Endothelial cell of umbilical vein (primary cell): ENCODE data around the gene SPOPL. TPM values are rescaled to one million over a fixed set of nuclear protein-coding genes. Genes with fewer than 3 reads are reported as not detected.

Experiments
- BruUV-seq: library from RNA; stranded (reverse); fragments of 400-500 nt; replicated peaks from 2 replicates; lab custom pipeline; 2021; lab: Mats Ljungman, UMichigan
- CTCF ChIA-PET: fragments of 300-600, 350-600 bp; sonication (Branson Sonifier 250); formaldehyde crosslinking; loops from one replicate; lab custom pipeline; 2021; ENCODE audit warnings: antibody characterized with exemption, inconsistent platforms; lab: Charles Lee
- POLR2A ChIA-PET: fragments of 300-600, 350-600 bp; sonication (Branson Sonifier 250); formaldehyde crosslinking; loops from one replicate; lab custom pipeline; 2021; ENCODE audit warnings: antibody characterized with exemption, inconsistent platforms; lab: Charles Lee
- DNase-seq: peaks from one replicate; pipeline ENCODE4 v3.0.0-alpha.2; 2011; ENCODE audit warnings: low read depth, low spot score
- FAIRE-seq: peaks from 2 replicates; lab custom pipeline; 2011; peaks lifted over from hg19 to GRCh38; lab: Jason Lieb, UNC
- H2AFZ ChIP-seq: 2 replicates; pipeline ENCODE4 v1.6.0; 2012; ENCODE audit warnings: low read depth, low read length, control low read depth, inconsistent platforms
- H3K27ac ChIP-seq: 2 replicates; pipeline ENCODE4 v1.5.1; 2011; ENCODE audit warnings: low read depth, mild to moderate bottlenecking, control low read depth, low read length, moderate library complexity; ENCODE audit not compliant: insufficient read depth
- H3K27me3 ChIP-seq, 2 experiments: 2 replicates each; pipeline versions ENCODE4 v1.6.0 to v1.6.1; 2011; ENCODE audit warnings: low read length in 2 of 2, mixed read lengths in 1 of 2; ENCODE audit not compliant: control insufficient read depth in 2 of 2, insufficient read depth in 2 of 2
- H3K36me3 ChIP-seq, 2 experiments: 2 replicates in 1 of 2; 3 replicates in 1 of 2; pipeline ENCODE4 v1.5.1; 2011; ENCODE audit warnings: low read length in 2 of 2, mild to moderate bottlenecking in 1 of 2, moderate library complexity in 1 of 2; ENCODE audit not compliant: control insufficient read depth in 2 of 2, insufficient read depth in 2 of 2; ENCODE audit errors: extremely low read depth in 1 of 2
- H3K4me1 ChIP-seq: 3 replicates; pipeline ENCODE4 v1.5.1; 2011; ENCODE audit warnings: mild to moderate bottlenecking, low read length; ENCODE audit not compliant: control insufficient read depth, insufficient read depth; ENCODE audit errors: extremely low read depth
- H3K4me2 ChIP-seq: 2 replicates; pipeline ENCODE4 v1.6.1; 2011; ENCODE audit warnings: low read length, control low read depth, mixed read lengths; ENCODE audit not compliant: insufficient read depth
- H3K4me3 ChIP-seq, 3 experiments: fragments of 200-600 bp in 1 of 3; sonication (generic), shearing (Covaris generic) in 1 of 3; replicated peaks in 1 of 3; 2 replicates each; pipeline ENCODE4 v1.5.1; 2011 to 2016; ENCODE audit warnings: control low read depth in 3 of 3, low read length in 3 of 3, mild to moderate bottlenecking in 2 of 3, inconsistent platforms in 1 of 3, low read depth in 1 of 3, moderate library complexity in 1 of 3; ENCODE audit not compliant: insufficient read depth in 1 of 3
- H3K79me2 ChIP-seq: 2 replicates; pipeline ENCODE4 v1.6.0; 2012; ENCODE audit warnings: low read length, inconsistent platforms; ENCODE audit not compliant: control insufficient read depth, insufficient read depth
- H3K9ac ChIP-seq: replicated peaks from 2 replicates; pipeline ENCODE3; 2011; ENCODE audit warnings: low read length, control low read depth; ENCODE audit not compliant: insufficient read depth; ENCODE audit errors: extremely low read depth
- H3K9me1 ChIP-seq: replicated peaks from 3 replicates; pipeline ENCODE4 v1.6.0; 2011; ENCODE audit warnings: mild to moderate bottlenecking, low read length; ENCODE audit not compliant: control insufficient read depth, insufficient read depth; ENCODE audit errors: extremely low read depth
- H3K9me3 ChIP-seq: replicated peaks from 2 replicates; pipeline ENCODE4 v1.5.1; 2012; ENCODE audit warnings: low read length, inconsistent platforms; ENCODE audit not compliant: control insufficient read depth, insufficient read depth
- H4K20me1 ChIP-seq: replicated peaks from 2 replicates; pipeline ENCODE3; 2011; ENCODE audit warnings: mild to moderate bottlenecking, low read length; ENCODE audit not compliant: control insufficient read depth, insufficient read depth; ENCODE audit errors: extremely low read depth
- EZH2 ChIP-seq: IDR thresholded peaks from 2 replicates; pipeline ENCODE4 v1.6.1; 2012; ENCODE audit warnings: borderline replicate concordance, low read depth, mild to moderate bottlenecking, moderate library complexity, low read length, inconsistent platforms; ENCODE audit not compliant: severe bottlenecking
- GATA2 ChIP-seq: IDR thresholded peaks from 2 replicates; pipeline ENCODE4 v1.7.0; 2011; ENCODE audit warnings: low read depth, mild to moderate bottlenecking, moderate library complexity, mixed read lengths, low read length; ENCODE audit not compliant: insufficient read length, insufficient read depth
- POLR2A ChIP-seq: IDR thresholded peaks from 2 replicates; pipeline ENCODE4 v1.6.1; 2012; ENCODE audit warnings: low read depth, mild to moderate bottlenecking, control low read depth, low read length
- POLR2AphosphoS5 ChIP-seq: IDR thresholded peaks from 2 replicates; pipeline ENCODE4 v1.6.1; 2012; ENCODE audit warnings: low read depth, mild to moderate bottlenecking, control low read depth, low read length, moderate library complexity; ENCODE audit not compliant: insufficient read depth
- dilution Hi-C: fragments of 300-500 bp; cut with MboI; formaldehyde crosslinking; loops from one replicate; pipeline ENCODE4 v1.15.0; 2019; ENCODE audit warnings: low sequenced_read_pairs; ENCODE audit not compliant: extremely low pct_ligation_motif_present
- intact Hi-C: fragments of 100-400 bp; cut with micrococcal nuclease; formaldehyde crosslinking; loops from one replicate; pipeline ENCODE4 v1.10.0; 2022
- polyA plus RNA-seq, 4 experiments: library from polyadenylated mRNA; depleted of rRNA in 3 of 4; stranded (reverse) in 3 of 4; unstranded in 1 of 4; fragments of >200 nt; gene quantifications; 2 replicates each; pipeline versions ENCODE4 v1.2.1 to v1.2.3, GENCODE V29; 2011 to 2012; ENCODE audit warnings: missing spikeins in 1 of 4
- total RNA-seq: library from RNA; stranded (reverse); gene quantifications from 2 replicates; pipeline ENCODE4 v1.2.3, GENCODE V29; 2021
- TF ChIP-seq, protein P1 (sequence below), 2 donors: IDR thresholded peaks; 1 replicate in 1 of 2; 2 replicates in 1 of 2; pipeline ENCODE4 v1.5.1; 2011; ENCODE audit warnings: low read length in 2 of 2, mild to moderate bottlenecking in 2 of 2, moderate library complexity in 2 of 2, control low read depth in 1 of 2, inconsistent platforms in 1 of 2, low read depth in 1 of 2; ENCODE audit not compliant: insufficient read depth in 1 of 2; ENCODE audit errors: extremely low read depth in 1 of 2

Gene SPOPL
- total and polyA plus RNA-seq, 2 donors (not counting 3 experiments of a cell fraction or from before 2014, with no cell fraction given): 3.1 to 17.4 TPM

DNA sequence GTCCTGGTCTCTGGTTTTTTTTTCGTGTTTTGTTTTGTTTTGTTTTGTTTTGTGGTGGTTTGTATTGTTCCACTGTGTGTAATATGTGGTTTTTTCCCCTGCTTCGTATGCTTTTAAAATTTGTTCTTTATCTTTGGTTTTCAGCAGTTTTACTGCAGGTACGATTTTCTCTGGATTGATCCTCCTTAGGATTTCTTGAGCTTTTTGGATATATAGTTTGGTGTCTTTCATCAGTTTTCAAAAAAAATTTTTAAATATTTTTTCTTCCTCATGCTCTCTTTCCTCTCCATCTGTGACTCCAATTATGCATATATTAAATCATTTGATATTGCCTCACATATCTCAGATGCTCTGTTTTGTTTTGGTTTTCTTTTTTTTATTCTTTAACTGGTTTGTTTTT lies 78.0 kb downstream of the SPOPL start:
- no peak overlapping the region for H3K9ac ChIP-seq
- intact Hi-C loops (no loop called here), dilution Hi-C loops (no loop called here)
- no peaks in the 10 kb centered on the region for H3K27me3 ChIP-seq
- ChIA-PET CTCF (interaction anchor here (2.0 kb wide), 1 partner anchor 11 kb away, joined by 5 read pairs; no protein-coding TSS in a partner anchor), POLR2A (no interaction called here)
- no peak overlapping the region for H3K4me3 ChIP-seq
- TF ChIP-seq GATA2 (no peak), EZH2 (no peak), POLR2A (no peak), POLR2AphosphoS5 (no peak)
- TF ChIP-seq, protein P1, sequence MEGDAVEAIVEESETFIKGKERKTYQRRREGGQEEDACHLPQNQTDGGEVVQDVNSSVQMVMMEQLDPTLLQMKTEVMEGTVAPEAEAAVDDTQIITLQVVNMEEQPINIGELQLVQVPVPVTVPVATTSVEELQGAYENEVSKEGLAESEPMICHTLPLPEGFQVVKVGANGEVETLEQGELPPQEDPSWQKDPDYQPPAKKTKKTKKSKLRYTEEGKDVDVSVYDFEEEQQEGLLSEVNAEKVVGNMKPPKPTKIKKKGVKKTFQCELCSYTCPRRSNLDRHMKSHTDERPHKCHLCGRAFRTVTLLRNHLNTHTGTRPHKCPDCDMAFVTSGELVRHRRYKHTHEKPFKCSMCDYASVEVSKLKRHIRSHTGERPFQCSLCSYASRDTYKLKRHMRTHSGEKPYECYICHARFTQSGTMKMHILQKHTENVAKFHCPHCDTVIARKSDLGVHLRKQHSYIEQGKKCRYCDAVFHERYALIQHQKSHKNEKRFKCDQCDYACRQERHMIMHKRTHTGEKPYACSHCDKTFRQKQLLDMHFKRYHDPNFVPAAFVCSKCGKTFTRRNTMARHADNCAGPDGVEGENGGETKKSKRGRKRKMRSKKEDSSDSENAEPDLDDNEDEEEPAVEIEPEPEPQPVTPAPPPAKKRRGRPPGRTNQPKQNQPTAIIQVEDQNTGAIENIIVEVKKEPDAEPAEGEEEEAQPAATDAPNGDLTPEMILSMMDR (IDR thresholded peaks at IDR 0.05; ENCODE audit: extremely low read depth in 1 of 2, insufficient read depth in 1 of 2, low read depth in 1 of 2, low read length in 2 of 2): no peak
- H4K20me1 ChIP-seq: no peaks in the 10 kb centered on the region
- no peak overlapping the region for H2AFZ ChIP-seq
- FAIRE-seq (no peak), DNase-seq (no peak)
- no peaks in the 10 kb centered on the region for H3K36me3 ChIP-seq
- no peak overlapping the region for H3K4me2 ChIP-seq
- no peaks in the 10 kb centered on the region for H3K79me2 ChIP-seq
- no TSS peak for BruUV-seq
- no peaks in the 10 kb centered on the region for H3K4me1 ChIP-seq
- no peaks in the 10 kb centered on the region for H3K9me3 ChIP-seq
- no peaks in the 10 kb centered on the region for H3K9me1 ChIP-seq
- no peak overlapping the region for H3K27ac ChIP-seq

GRCh38 chr2:138581909-138582308 lies 80.3 kb downstream of the SPOPL start:
- no peak overlapping the region for H3K27ac ChIP-seq
- intact Hi-C loops (no loop called here), dilution Hi-C loops (no loop called here)
- POLR2A ChIA-PET: no interaction called here
- no peaks in the 10 kb centered on the region for H3K9me1 ChIP-seq
- DNase-seq (peak; percentile 42), FAIRE-seq (no peak)
- no TSS peak for BruUV-seq
- no peaks in the 10 kb centered on the region for H3K79me2 ChIP-seq
- H3K9ac ChIP-seq: no peak overlapping the region
- CTCF ChIA-PET: no interaction called here
- H3K4me2 ChIP-seq: no peak overlapping the region
- H3K4me1 ChIP-seq: no peaks in the 10 kb centered on the region
- TF ChIP-seq GATA2: no peak
- no peak for TF ChIP-seq POLR2A
- no peak for TF ChIP-seq EZH2
- no peaks in the 10 kb centered on the region for H4K20me1 ChIP-seq
- no peaks in the 10 kb centered on the region for H3K36me3 ChIP-seq
- no peak overlapping the region for H3K4me3 ChIP-seq
- H3K27me3 ChIP-seq: no peaks in the 10 kb centered on the region
- no peaks in the 10 kb centered on the region for H3K9me3 ChIP-seq
- H2AFZ ChIP-seq: no peak overlapping the region
